HepG2 (cell line): ENCODE data around the gene TEFM. TPM values are rescaled to one million over a fixed set of nuclear protein-coding genes. Genes with fewer than 3 reads are reported as not detected.

Experiments
- BORCS8-MEF2B ChIP-seq: sonication (generic); formaldehyde crosslinking; IDR thresholded peaks from 2 replicates; pipeline ENCODE4 v1.8.0; 2022; ENCODE audit warnings: mild to moderate bottlenecking, missing genetic modification reagents
- DMAP1 ChIP-seq: IDR thresholded peaks from 2 replicates; pipeline ENCODE4 v1.6.1; 2016
- ESRRA ChIP-seq: sonication (generic); formaldehyde crosslinking; IDR thresholded peaks from 2 replicates; pipeline ENCODE4 v1.5.1; 2020; ENCODE audit warnings: mild to moderate bottlenecking, low read depth, missing genetic modification reagents
- FOXK2 ChIP-seq: fragments of 450-650 bp; IDR thresholded peaks from 2 replicates; pipeline ENCODE4 v1.6.1; 2016
- GABPB1 ChIP-seq: IDR thresholded peaks from 2 replicates; pipeline ENCODE4 v1.6.1; 2016; ENCODE audit warnings: mild to moderate bottlenecking, missing genetic modification reagents, moderate library complexity, missing compliant biosample characterization
- HNF4A ChIP-seq: sonication (generic); formaldehyde crosslinking; IDR thresholded peaks from 2 replicates; pipeline ENCODE4 v1.4.0; 2020; ENCODE audit warnings: missing genetic modification reagents
- HNF4G ChIP-seq, 2 experiments: sonication (generic) in 1 of 2; formaldehyde crosslinking in 1 of 2; IDR thresholded peaks; 2 replicates each; pipeline versions ENCODE4 v1.4.0 to v1.6.1; 2011 to 2020; ENCODE audit warnings: borderline replicate concordance in 2 of 2, low read depth in 2 of 2, mild to moderate bottlenecking in 2 of 2, low read length in 1 of 2, missing genetic modification reagents in 1 of 2, moderate library complexity in 1 of 2
- HOXA3 ChIP-seq: sonication (generic); formaldehyde crosslinking; IDR thresholded peaks from 2 replicates; pipeline ENCODE4 v1.5.0; 2020; ENCODE audit warnings: missing genetic modification reagents
- HOXA7 ChIP-seq: sonication (generic); formaldehyde crosslinking; IDR thresholded peaks from 2 replicates; pipeline ENCODE4 v1.8.1; 2022; ENCODE audit warnings: mild to moderate bottlenecking, missing genetic modification reagents, moderate library complexity
- MTA1 ChIP-seq: sonication (generic); formaldehyde crosslinking; IDR thresholded peaks from 2 replicates; pipeline ENCODE4 v1.4.0; 2020; ENCODE audit warnings: missing genetic modification reagents, mild to moderate bottlenecking, borderline replicate concordance
- MYC ChIP-seq: sonication (generic); formaldehyde crosslinking; IDR thresholded peaks from 2 replicates; pipeline ENCODE4 v1.9.0; 2021; ENCODE audit warnings: missing genetic modification reagents, borderline replicate concordance
- PITX1 ChIP-seq: sonication (generic); formaldehyde crosslinking; IDR thresholded peaks from 2 replicates; pipeline ENCODE4 v1.5.1; 2020; ENCODE audit warnings: mild to moderate bottlenecking, missing genetic modification reagents
- ZNF326 ChIP-seq: sonication (generic); formaldehyde crosslinking; IDR thresholded peaks from 2 replicates; pipeline ENCODE4 v1.4.0; 2020; ENCODE audit warnings: missing genetic modification reagents, borderline replicate concordance
- ZNF564 ChIP-seq: sonication (generic); formaldehyde crosslinking; IDR thresholded peaks from 2 replicates; pipeline ENCODE4 v1.8.1; 2023; ENCODE audit warnings: mild to moderate bottlenecking, missing genetic modification reagents
- ZNF652 ChIP-seq: IDR thresholded peaks from 2 replicates; pipeline ENCODE4 v1.6.1; 2016; ENCODE audit warnings: low read depth, borderline replicate concordance
- polyA plus RNA-seq, 8 experiments: library from polyadenylated mRNA; depleted of rRNA in 3 of 8; stranded (reverse) in 7 of 8; unstranded in 1 of 8; fragments of >200 nt; fragmentation: Illumina TruSeq in 4 of 8; extraction: Trizol in 4 of 8; gene quantifications; 2 replicates each; pipeline versions ENCODE4 v1.2.1 to v1.2.3, GENCODE V29; 2011 to 2016; ENCODE audit warnings: low read depth in 4 of 8, missing spikeins in 1 of 8, mixed read lengths in 1 of 8; ENCODE audit not compliant: insufficient read depth in 1 of 8
- total RNA-seq, 5 experiments: library from RNA; depleted of rRNA; stranded (reverse); fragments of >200 nt; fragmentation: Illumina TruSeq; extraction: Trizol; gene quantifications; 2 replicates each; pipeline ENCODE4 v1.2.3, GENCODE V29; 2016; ENCODE audit warnings: low read depth in 1 of 5
- TF ChIP-seq, protein P1 (sequence below): sonication (generic); formaldehyde crosslinking; IDR thresholded peaks from 2 replicates; pipeline ENCODE4 v1.4.0; 2020; ENCODE audit warnings: mild to moderate bottlenecking, missing genetic modification reagents
- TF ChIP-seq, protein P2 (sequence below): sonication (generic); formaldehyde crosslinking; IDR thresholded peaks from 2 replicates; pipeline ENCODE4 v1.8.1; 2023; ENCODE audit warnings: mild to moderate bottlenecking, moderate library complexity, missing genetic modification reagents
- TF ChIP-seq, protein P3 (sequence below): IDR thresholded peaks from 2 replicates; pipeline ENCODE4 v1.6.1; 2016
- TF ChIP-seq, protein P4 (sequence below): sonication (generic); formaldehyde crosslinking; IDR thresholded peaks from 2 replicates; pipeline ENCODE4 v1.4.0; 2020; ENCODE audit warnings: missing genetic modification reagents
- TF ChIP-seq, protein P5 (sequence below): sonication (generic); formaldehyde crosslinking; IDR thresholded peaks from 2 replicates; pipeline ENCODE4 v1.5.1; 2020; ENCODE audit warnings: mild to moderate bottlenecking, missing genetic modification reagents, moderate library complexity
- TF ChIP-seq, protein P6 (sequence below): sonication (generic); formaldehyde crosslinking; IDR thresholded peaks from 2 replicates; pipeline ENCODE4 v1.8.1; 2023; ENCODE audit warnings: mild to moderate bottlenecking, missing genetic modification reagents, borderline replicate concordance

TEFM gene
- total and polyA plus RNA-seq, 2 of the 13 experiments (the other 11 are each of a cell fraction or from before 2014, with no cell fraction given): 7.0 to 20.0 TPM

DNA sequence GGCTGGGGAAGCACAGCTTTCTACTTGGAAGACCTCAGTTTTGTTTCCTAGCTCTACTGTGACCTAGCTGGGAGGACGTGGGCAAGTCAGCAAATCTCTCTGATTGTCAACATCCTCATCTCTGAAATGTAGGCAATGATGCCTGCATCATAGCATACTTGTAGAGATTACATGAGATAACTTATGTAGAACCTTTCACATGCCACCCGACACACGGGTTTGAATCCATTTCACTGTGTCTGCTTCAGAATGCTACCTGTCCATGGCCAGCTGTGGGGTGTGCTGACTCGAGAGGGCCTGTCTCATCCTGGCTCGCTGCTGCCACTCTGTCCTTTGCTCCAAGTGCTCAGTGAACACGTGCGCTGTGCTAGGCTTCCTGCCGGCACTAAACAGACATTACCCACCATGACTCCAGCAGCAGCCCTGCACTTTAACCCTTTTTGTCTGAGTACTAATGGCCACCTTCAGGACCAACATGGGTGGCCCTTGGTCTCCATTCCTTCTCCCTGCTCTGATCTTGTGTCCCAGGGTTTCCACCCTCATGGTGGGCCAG, 23.1 kb upstream of the TEFM start (continued):
- TF ChIP-seq, protein P1, sequence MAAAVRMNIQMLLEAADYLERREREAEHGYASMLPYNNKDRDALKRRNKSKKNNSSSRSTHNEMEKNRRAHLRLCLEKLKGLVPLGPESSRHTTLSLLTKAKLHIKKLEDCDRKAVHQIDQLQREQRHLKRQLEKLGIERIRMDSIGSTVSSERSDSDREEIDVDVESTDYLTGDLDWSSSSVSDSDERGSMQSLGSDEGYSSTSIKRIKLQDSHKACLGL (CRISPR knock-in tag): 0 out of 2 replicates have a peak, but pooled peaks have one; percentile 27
- TF ChIP-seq ZNF326: no peak
- TF ChIP-seq, protein P2, sequence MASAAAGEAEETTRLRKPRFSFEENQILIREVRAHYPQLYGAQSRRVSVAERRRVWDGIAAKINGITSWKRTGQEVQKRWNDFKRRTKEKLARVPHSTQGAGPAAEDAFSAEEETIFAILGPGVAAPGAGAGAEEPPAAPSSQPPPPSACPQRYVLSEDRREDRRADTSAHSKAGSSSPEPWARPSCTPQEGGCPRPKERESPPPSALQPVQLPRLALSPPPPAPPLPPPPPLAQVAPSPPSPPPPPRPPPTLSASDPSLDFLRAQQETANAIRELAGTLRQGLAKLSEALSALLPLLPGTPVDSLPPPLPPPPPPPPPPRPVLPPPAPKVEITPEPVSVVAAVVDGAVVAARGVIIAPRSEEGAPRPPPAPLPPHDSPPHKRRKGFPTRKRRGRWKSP (CRISPR knock-in tag): 0 out of 2 replicates have a peak, but pooled peaks have one; percentile 28
- TF ChIP-seq PITX1: 0 out of 2 replicates have a peak, but pooled peaks have one; percentile 45
- TF ChIP-seq, protein P3, sequence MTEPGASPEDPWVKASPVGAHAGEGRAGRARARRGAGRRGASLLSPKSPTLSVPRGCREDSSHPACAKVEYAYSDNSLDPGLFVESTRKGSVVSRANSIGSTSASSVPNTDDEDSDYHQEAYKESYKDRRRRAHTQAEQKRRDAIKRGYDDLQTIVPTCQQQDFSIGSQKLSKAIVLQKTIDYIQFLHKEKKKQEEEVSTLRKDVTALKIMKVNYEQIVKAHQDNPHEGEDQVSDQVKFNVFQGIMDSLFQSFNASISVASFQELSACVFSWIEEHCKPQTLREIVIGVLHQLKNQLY (CRISPR knock-in tag): 0 out of 2 replicates have a peak, but pooled peaks have one; percentile 37
- TF ChIP-seq, protein P4, sequence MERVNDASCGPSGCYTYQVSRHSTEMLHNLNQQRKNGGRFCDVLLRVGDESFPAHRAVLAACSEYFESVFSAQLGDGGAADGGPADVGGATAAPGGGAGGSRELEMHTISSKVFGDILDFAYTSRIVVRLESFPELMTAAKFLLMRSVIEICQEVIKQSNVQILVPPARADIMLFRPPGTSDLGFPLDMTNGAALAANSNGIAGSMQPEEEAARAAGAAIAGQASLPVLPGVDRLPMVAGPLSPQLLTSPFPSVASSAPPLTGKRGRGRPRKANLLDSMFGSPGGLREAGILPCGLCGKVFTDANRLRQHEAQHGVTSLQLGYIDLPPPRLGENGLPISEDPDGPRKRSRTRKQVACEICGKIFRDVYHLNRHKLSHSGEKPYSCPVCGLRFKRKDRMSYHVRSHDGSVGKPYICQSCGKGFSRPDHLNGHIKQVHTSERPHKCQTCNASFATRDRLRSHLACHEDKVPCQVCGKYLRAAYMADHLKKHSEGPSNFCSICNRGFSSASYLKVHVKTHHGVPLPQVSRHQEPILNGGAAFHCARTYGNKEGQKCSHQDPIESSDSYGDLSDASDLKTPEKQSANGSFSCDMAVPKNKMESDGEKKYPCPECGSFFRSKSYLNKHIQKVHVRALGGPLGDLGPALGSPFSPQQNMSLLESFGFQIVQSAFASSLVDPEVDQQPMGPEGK: no peak
- TF ChIP-seq HOXA7 (CRISPR knock-in tag): no peak
- TF ChIP-seq GABPB1 (CRISPR knock-in tag): peak; percentile 27; the same call in 1 of the 2 replicates
- peak; percentile 55; the same call in 1 of the 2 replicates for TF ChIP-seq BORCS8-MEF2B (CRISPR knock-in tag)
- TF ChIP-seq ZNF564 (CRISPR knock-in tag): no peak
- peak; percentile 85; the same call in 1 of the 2 replicates for TF ChIP-seq MYC (CRISPR knock-in tag)
- TF ChIP-seq ZNF652 (CRISPR knock-in tag): peak; percentile 94
- TF ChIP-seq HNF4G (IDR thresholded peaks at IDR 0.05; ENCODE audit: borderline replicate concordance, low read depth, low read length): no peak
- TF ChIP-seq HNF4G (CRISPR knock-in tag; IDR thresholded peaks at IDR 0.05; ENCODE audit: borderline replicate concordance, low read depth): peak; percentile 34; the same call in 1 of the 2 replicates
- TF ChIP-seq ESRRA (CRISPR knock-in tag): no peak
- no peak for TF ChIP-seq MTA1
- 0 out of 2 replicates have a peak, but pooled peaks have one; percentile 50 for TF ChIP-seq DMAP1 (CRISPR knock-in tag)
- TF ChIP-seq, protein P5, sequence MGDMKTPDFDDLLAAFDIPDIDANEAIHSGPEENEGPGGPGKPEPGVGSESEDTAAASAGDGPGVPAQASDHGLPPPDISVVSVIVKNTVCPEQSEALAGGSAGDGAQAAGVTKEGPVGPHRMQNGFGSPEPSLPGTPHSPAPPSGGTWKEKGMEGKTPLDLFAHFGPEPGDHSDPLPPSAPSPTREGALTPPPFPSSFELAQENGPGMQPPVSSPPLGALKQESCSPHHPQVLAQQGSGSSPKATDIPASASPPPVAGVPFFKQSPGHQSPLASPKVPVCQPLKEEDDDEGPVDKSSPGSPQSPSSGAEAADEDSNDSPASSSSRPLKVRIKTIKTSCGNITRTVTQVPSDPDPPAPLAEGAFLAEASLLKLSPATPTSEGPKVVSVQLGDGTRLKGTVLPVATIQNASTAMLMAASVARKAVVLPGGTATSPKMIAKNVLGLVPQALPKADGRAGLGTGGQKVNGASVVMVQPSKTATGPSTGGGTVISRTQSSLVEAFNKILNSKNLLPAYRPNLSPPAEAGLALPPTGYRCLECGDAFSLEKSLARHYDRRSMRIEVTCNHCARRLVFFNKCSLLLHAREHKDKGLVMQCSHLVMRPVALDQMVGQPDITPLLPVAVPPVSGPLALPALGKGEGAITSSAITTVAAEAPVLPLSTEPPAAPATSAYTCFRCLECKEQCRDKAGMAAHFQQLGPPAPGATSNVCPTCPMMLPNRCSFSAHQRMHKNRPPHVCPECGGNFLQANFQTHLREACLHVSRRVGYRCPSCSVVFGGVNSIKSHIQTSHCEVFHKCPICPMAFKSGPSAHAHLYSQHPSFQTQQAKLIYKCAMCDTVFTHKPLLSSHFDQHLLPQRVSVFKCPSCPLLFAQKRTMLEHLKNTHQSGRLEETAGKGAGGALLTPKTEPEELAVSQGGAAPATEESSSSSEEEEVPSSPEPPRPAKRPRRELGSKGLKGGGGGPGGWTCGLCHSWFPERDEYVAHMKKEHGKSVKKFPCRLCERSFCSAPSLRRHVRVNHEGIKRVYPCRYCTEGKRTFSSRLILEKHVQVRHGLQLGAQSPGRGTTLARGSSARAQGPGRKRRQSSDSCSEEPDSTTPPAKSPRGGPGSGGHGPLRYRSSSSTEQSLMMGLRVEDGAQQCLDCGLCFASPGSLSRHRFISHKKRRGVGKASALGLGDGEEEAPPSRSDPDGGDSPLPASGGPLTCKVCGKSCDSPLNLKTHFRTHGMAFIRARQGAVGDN (CRISPR knock-in tag): peak; percentile 88
- TF ChIP-seq FOXK2: no peak
- TF ChIP-seq HNF4A (CRISPR knock-in tag): peak; percentile 59
- TF ChIP-seq, protein P6, sequence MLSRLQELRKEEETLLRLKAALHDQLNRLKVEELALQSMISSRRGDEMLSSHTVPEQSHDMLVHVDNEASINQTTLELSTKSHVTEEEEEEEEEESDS (CRISPR knock-in tag): no peak
- peak; percentile 57; the same call in 1 of the 2 replicates for TF ChIP-seq HOXA3
